ENCODE results near the gene ZNF362.
"Not testable (repeated sequence)": the region's sequence is repeated elsewhere in the genome, so short reads cannot be mapped to it uniquely, and the experiment has no call there.

ZNF362 gene, protein sequence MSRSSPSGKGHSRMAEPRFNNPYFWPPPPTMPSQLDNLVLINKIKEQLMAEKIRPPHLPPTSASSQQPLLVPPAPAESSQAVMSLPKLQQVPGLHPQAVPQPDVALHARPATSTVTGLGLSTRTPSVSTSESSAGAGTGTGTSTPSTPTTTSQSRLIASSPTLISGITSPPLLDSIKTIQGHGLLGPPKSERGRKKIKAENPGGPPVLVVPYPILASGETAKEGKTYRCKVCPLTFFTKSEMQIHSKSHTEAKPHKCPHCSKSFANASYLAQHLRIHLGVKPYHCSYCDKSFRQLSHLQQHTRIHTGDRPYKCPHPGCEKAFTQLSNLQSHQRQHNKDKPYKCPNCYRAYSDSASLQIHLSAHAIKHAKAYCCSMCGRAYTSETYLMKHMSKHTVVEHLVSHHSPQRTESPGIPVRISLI

DNA sequence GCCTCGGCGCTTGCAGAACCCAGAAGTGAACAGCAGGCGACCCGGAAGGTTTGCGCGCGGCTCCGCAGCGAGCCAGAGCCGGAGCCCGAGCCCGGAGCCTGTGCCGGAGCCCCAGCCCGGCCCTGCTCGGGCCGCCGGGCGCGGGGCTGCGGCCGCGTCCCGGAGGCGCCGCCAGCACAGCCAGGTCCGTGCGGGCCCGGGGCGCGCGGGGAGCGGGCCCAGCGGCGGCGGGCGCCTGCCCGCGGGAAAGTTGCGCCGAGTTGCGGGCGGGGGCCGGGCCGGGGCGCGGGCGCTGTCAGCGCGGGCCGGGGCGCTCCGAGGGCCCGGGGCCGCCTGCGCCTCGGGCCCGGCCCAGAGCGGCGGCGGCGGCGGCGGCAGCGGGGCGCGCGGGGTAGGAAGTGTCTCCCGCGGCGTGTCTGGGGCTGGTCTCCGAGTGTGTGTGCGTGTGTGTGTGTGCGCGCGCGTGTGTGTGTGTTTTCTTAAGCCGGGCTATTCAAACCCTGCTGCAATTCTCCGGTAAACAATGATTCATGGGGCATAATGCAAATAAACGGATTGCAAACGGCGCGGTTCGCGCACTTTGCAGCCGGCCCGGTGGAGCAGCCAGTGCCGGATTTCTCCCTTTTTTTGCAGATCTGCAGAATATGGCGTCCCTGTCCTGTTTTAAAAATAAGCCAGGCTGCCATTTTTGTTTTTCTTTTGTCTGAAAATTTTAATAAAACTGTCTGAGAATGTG is at the start of gene ZNF362:
Gene ZNF362 (plus strand): TSS at position 22 of the 736 bp plus-strand sequence. CDS start 14,083 bp downstream, outside the sequence.
- peak; percentile 85 for DNase-seq

DNA sequence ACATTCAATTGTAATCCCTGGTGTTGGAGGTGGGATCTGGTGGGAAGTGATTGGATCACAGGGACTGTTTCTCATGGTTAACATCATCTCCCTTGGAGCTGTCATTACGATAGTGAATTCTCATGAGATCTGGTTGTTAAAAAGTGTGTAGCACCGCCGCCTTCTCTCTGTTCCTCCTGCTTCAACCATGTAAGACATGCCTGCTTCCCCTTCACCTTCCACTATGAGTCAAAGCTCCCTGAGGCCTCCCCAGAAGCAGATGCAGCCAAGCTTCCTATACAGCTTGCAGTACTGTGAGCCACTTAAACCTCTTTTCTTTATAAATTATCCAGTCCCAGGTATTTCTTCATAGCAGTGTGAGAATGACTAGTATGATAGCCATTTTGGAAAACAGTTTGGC is 44.3 kb upstream of the ZNF362 start:
- no peak for DNase-seq

DNA sequence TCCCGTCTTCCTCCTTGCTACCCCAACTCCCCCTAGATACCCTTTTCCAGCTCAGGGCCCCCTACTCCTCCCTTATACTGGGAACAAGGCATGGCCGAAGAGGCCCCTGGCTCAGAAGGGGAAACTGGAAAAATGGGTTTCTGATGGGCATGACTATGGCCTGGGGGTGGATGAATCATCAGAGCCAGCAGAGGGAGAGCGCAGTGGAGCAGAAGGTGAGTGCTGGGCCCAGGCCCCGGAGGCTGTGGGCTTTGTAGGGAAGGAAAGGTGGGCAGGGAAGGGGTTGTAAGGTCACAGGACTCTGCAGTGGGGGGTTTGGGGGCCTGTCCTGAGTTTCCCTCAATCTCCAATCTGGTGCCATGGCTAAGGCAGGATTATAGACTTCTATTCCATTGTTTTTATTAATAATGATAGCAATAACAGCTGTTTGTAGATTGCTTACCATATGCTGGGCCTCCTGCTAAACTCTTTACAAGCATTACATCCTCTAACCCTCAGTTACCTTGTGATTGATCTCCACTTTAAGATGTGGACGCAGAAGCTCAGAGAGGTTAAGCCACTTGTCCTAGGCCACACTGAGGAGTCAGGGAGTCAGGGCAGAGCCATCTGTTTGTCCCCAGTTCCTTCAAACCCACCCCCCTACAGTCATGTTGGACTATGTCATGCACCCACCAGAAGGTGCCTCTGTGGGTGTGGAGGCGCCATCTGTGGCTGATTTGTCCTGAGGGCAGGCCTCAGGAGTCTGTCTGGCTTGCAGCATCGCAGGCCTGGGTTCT is 36.2 kb upstream of the ZNF362 start:
- no peak for DNase-seq

GRCh38 chr1:33220676-33221384 is 35.5 kb upstream of the ZNF362 start:
- DNase-seq, result no peak

GRCh38 chr1:33221385-33221758 is 34.9 kb upstream of the ZNF362 start:
- no peak for DNase-seq

DNA sequence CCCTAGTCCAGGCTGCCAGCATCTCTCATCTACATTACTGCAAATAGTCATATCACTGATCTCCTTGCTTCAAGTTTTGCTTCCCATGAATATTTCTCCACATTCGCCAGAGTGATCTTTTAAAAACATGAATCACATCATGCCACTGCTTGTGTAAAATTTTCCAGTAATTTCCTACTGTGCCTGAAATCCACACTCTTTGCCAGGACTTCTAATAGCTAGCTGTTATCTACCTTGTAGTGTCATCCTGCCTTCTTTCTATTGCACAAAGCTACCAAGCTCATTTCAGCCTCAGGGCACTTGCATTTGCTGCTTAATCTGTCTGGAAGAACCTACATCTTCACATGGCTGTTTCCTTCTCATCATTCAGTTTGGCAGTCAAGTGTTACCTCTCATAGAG is 33.9 kb upstream of the ZNF362 start:
- no peak for DNase-seq

DNA sequence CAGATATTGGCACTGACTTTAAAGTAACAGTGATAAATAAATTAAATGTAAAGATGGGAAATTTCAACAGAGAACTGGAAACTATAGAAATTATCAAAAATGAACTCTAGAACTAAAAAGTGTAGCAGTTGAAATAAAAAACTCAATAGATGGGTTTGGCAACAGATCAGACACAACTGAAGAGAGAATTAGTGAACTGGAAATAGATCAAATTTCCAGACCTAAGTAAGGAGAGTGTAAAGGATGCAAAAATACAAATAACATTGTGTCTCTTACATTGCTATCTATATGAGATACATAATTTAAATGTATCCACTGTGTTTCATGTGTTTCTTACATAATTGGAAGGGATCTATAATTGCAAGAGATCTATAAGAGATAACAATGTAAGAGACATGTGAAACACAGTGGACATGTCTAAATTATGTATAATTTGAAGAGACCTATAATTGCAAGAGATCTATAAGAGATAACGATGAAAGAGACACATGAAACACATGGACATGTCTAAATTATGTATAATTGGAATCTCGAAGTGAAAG is 32.1 kb upstream of the ZNF362 start:
- no peak for DNase-seq

GRCh38 chr1:33225586-33225985 is 30.7 kb upstream of the ZNF362 start:
- DNase-seq, result no peak

DNA sequence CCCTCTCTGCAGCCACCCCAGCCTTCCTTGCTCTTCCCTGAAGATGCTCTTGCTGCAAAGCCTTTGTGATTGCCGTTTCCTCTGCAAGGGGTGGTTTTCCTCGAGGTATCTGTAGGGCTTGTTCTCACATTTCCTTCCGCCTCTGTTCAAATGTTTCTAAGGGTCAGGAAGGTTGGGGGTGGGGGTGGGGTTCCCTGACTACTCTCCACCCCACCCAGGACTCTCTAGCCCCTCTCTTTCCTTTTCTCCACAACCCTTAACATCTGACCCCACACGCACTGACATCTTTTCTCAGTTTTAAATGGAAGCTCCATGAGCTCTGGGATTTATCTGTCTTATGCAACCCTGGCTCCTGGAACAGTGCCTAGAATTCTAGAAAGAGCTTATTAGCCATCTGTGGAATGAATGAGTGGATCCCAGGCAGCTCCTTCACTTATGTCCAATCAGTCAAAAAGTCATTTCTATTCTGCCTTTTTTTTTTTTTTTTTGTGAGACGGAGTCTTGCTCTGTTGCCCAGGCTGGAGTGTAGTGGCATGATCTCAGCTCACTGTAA is 27.3 kb upstream of the ZNF362 start:
- DNase-seq, result no peak

DNA sequence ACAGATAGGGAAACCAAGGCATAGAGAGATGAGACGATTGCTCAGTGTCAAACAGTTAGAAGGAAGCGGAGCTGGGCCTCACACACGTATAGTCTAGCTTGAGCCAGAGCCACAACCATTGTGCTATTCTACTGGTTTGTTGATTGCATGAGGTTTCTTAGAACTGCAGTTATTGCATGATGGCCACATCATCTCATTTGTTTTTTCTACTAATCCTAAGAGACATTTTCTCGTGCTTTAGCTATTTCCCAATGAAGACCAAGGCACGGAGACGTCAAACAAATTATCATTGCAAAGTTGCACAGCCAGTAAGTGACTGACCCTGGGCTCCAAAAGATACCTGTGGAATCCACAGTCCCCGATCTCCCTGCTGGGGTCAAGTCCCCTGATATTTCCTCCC is 25.1 kb upstream of the ZNF362 start:
- no peak for DNase-seq

DNA sequence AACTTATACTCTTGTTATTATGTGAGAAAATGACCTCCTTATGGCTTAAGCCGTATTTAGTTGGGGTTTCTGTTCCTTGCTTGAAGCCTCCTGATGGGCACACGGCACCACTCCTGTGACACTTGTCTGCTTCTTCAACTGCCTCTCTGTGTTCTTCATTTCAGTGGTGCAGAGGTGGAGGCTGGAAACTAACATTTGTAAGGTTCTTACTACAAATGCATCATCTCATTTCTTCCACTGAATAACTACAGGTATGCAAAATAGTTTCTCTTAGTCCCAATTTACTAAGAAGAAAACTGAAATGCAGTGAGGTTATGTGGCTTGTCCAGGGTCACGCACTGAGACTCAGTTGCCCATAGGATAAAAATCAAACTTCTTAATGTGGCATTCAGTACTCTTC is 23.6 kb upstream of the ZNF362 start:
- no peak for DNase-seq

DNA sequence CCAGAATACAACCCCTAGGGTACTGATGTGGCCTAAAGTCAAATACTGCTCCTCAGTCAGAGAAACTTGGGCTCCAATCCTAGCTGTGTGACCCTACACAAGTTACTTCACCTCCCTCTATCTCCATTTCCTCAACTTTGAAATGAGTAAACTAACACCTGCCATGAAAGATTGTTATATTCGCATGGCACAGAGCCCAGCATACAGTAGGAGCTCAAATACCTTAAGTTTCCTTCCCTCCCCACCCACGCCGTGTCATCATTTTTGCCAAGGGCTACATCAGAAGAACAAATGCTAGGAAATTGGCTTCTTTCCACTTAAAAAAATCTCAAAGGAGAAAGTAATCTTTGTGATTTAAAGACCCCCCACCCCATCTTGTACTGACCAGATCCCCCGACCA is 22.2 kb upstream of the ZNF362 start:
- no peak for DNase-seq

GRCh38 chr1:33234588-33234990 is 21.7 kb upstream of the ZNF362 start:
- DNase-seq, result no peak

DNA sequence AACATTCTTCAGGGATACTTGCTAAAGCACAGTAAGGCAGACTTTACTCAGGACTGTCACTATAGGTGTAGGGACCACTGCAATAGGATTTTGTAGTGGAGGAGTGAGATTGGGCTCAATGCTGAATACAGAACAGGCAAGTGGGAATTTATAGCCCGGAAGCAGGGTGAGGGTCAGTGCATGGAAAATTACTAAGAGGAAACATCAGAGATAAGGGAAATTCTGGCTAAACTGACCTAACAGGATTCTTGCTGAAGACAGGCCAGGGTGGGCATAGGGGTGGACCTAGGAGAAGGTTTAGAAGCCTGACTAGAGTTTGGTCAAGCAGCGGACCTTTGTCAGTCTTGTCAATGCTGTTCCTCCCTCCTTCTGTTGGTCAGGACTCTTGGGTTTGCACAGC is 20.8 kb upstream of the ZNF362 start:
- DNase-seq, result no peak

GRCh38 chr1:33236498-33236897 is 19.8 kb upstream of the ZNF362 start:
- DNase-seq, result no peak

- no peak for DNase-seq
These were observed 18.7 kb upstream of the ZNF362 start for GRCh38 chr1:33237579-33237978.

DNA sequence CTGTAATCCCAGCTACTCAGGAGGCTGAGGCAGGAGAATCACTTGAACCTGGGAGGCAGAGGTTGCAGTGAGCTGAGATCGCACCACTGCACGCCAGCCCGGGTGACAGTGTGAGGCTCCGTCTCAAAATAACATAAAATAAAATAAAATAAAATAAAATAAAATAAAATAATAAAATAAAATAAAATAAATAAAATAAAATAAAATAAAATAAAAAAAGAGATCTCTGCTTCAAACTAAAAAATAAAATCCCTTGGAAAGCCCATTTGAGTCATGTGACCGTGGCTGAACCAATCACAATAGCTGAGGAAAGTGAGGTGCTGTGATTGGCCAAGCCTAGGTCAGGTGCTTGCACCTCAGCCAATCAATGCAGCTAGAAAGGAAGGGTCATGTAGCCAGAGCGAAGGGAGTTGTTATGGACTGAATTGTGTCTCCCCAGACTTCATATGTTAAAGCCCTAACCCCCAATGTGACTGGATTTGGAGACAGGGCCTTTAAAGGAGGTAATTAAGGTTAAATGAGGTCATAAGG is 18.0 kb upstream of the ZNF362 start:
- not testable (repeated sequence) for DNase-seq

GRCh38 chr1:33239410-33239809 is 16.9 kb upstream of the ZNF362 start:
- not testable (repeated sequence) for DNase-seq

DNA sequence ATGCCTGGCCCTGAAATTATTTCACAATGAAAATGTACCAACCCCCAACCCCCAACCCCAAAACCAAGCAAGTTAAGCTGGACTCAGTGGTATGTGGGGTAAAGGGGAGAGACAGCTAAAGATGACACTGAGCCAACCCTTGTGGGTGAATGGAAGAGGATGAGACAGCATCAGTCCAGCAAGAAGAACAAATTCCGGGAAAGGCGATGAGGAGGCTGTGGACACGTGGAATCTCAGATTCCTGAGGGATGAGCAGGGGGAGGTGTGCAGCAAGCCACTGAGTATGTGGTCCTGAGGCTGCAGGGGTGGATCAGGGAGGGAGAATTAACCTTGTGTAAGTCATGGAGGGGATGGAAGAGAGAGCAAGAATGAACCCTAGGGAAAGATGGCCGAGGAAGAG is 14.4 kb upstream of the ZNF362 start:
- no peak for DNase-seq

DNA sequence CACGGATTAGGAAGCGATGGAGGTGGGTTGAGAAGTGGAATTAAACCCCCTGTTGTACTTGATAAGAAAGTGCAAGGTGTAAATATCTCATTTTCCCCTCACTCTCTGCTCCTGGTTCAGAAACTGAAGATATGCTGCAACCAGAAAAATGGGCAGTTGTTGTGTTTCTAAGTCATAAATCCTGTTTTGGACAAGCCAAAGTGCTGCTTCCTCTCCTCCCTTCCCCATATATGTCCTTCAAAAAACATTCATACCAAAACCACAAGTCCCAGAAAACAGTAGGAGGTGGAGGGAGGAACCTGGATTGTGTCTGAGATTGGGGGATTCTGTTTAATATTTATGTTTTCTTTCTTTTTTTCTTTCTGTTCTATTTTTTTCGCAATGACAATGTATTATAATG is 13.6 kb upstream of the ZNF362 start:
- no peak for DNase-seq

DNA sequence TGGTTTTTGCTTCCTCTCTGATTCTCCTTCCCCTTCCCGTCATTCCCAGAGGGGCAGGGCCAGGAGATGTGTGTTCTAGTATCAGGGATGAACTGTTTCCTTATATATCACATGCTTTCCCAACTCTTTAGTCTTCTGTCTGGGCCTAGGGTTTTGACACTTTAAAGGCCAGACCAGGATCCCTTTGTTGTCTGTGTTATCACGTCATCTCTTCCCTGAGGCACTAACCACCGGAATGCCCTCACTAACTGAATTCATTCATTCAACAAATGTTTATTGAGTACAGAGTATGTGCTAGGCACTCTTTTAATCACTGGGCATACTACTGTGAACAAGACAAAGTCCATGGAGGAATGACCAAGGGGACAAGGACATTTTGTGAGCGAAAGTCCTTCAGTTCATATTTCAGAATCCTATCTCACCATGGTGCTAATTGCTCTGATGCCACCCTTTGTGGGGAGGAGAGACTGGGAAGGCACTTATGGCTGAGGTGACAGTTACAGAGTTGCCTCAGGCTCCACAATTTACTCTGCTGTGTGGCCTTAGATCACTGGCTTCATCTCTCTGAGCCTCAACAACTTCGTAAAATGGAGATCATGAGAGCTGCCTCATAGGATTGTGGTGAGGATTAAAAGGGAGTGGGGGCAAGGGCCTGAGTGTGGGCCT is 12.0 kb upstream of the ZNF362 start:
- DNase-seq, result no peak

DNA sequence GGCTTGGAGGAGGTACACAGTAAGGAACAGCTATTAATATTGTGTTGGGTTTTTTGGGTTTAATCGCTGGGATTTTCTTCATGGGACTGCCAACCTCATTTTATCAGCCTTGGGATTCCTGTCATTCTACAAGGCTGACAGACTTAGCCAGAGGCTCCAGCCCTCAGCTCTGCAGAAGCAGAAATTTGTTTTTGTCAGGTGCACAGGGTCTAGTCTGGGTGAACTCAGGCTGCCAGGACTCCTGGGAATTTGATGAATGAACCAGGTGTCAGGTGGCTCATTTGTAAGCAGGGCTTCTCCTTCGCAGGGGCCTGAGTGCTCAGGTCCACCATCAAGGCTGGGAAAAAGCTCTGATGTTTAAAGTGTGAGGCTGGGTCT is 11.5 kb upstream of the ZNF362 start:
- no peak for DNase-seq
